ENCODE data around the gene THOC6. TPM values are rescaled to one million over a fixed set of nuclear protein-coding genes. Genes with fewer than 3 reads are reported as not detected.

The THOC6 gene
- total and polyA plus RNA-seq, 9 of the 15 experiments (the other 6 are each of a cell fraction or from before 2014, with no cell fraction given), result 2.5 to 65.4 (median 42.3) TPM

DNA sequence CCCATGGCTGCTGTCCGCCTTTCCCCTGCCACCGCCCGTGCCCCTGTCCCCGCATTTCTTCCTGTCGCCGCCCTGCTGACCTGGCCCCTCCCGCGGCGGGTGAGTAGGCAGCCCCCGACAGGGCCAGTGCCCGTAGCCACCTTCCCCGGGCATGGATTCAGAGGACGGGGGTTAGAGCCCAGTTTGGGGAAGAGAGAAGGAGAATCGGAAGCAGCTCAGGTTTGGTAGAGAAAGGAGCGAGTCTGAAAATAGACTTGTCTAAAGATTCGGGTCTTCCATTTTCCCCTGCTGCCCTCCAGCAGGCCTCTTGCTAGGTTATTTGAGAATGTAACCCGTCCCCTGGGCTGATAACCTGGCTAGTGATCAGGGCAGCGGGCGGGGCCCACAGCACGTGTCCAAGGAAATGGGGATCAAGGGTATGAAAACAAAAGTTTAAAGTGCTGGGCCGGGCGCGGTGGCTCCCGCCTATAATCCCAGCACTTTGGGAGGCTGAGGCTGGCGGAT is 19.0 kb upstream of the THOC6 start (continued):
- TF ChIP-seq YBX1 (IDR thresholded peaks at IDR 0.05) (no peak), HDAC1 (IDR thresholded peaks at IDR 0.05) (peak in 1 of 2 experiments; percentile 67; a peak in 2 of 4 replicates), EP400 (IDR thresholded peaks at IDR 0.05) (peak; percentile 49), CBX8 (IDR thresholded peaks at IDR 0.05; ENCODE audit: borderline replicate concordance, extremely low read depth, low read depth, low read length, poor library complexity, severe bottlenecking) (no peak), MYC (IDR thresholded peaks at IDR 0.05; ENCODE audit: low read depth, low read length) (peak; percentile 85), MYC (CRISPR knock-in tag; IDR thresholded peaks at IDR 0.05; ENCODE audit: borderline replicate concordance, low read depth) (no peak; the same call in 1 of the 2 replicates), ZNF12 (CRISPR knock-in tag; IDR thresholded peaks at IDR 0.05) (no peak)
- TF ChIP-seq, protein P1, sequence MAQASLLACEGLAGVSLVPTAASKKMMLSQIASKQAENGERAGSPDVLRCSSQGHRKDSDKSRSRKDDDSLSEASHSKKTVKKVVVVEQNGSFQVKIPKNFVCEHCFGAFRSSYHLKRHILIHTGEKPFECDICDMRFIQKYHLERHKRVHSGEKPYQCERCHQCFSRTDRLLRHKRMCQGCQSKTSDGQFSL (CRISPR knock-in tag; IDR thresholded peaks at IDR 0.05), result no peak
- TF ChIP-seq, protein P1 (tag; IDR thresholded peaks at IDR 0.05), result no peak
- TF ChIP-seq, protein P2, sequence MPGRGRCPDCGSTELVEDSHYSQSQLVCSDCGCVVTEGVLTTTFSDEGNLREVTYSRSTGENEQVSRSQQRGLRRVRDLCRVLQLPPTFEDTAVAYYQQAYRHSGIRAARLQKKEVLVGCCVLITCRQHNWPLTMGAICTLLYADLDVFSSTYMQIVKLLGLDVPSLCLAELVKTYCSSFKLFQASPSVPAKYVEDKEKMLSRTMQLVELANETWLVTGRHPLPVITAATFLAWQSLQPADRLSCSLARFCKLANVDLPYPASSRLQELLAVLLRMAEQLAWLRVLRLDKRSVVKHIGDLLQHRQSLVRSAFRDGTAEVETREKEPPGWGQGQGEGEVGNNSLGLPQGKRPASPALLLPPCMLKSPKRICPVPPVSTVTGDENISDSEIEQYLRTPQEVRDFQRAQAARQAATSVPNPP (IDR thresholded peaks at IDR 0.05; ENCODE audit: borderline replicate concordance, insufficient read depth, insufficient read length), result no peak
- TF ChIP-seq, protein P3, sequence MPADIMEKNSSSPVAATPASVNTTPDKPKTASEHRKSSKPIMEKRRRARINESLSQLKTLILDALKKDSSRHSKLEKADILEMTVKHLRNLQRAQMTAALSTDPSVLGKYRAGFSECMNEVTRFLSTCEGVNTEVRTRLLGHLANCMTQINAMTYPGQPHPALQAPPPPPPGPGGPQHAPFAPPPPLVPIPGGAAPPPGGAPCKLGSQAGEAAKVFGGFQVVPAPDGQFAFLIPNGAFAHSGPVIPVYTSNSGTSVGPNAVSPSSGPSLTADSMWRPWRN (IDR thresholded peaks at IDR 0.05; ENCODE audit: low read depth), result no peak
- TF ChIP-seq, protein P4, sequence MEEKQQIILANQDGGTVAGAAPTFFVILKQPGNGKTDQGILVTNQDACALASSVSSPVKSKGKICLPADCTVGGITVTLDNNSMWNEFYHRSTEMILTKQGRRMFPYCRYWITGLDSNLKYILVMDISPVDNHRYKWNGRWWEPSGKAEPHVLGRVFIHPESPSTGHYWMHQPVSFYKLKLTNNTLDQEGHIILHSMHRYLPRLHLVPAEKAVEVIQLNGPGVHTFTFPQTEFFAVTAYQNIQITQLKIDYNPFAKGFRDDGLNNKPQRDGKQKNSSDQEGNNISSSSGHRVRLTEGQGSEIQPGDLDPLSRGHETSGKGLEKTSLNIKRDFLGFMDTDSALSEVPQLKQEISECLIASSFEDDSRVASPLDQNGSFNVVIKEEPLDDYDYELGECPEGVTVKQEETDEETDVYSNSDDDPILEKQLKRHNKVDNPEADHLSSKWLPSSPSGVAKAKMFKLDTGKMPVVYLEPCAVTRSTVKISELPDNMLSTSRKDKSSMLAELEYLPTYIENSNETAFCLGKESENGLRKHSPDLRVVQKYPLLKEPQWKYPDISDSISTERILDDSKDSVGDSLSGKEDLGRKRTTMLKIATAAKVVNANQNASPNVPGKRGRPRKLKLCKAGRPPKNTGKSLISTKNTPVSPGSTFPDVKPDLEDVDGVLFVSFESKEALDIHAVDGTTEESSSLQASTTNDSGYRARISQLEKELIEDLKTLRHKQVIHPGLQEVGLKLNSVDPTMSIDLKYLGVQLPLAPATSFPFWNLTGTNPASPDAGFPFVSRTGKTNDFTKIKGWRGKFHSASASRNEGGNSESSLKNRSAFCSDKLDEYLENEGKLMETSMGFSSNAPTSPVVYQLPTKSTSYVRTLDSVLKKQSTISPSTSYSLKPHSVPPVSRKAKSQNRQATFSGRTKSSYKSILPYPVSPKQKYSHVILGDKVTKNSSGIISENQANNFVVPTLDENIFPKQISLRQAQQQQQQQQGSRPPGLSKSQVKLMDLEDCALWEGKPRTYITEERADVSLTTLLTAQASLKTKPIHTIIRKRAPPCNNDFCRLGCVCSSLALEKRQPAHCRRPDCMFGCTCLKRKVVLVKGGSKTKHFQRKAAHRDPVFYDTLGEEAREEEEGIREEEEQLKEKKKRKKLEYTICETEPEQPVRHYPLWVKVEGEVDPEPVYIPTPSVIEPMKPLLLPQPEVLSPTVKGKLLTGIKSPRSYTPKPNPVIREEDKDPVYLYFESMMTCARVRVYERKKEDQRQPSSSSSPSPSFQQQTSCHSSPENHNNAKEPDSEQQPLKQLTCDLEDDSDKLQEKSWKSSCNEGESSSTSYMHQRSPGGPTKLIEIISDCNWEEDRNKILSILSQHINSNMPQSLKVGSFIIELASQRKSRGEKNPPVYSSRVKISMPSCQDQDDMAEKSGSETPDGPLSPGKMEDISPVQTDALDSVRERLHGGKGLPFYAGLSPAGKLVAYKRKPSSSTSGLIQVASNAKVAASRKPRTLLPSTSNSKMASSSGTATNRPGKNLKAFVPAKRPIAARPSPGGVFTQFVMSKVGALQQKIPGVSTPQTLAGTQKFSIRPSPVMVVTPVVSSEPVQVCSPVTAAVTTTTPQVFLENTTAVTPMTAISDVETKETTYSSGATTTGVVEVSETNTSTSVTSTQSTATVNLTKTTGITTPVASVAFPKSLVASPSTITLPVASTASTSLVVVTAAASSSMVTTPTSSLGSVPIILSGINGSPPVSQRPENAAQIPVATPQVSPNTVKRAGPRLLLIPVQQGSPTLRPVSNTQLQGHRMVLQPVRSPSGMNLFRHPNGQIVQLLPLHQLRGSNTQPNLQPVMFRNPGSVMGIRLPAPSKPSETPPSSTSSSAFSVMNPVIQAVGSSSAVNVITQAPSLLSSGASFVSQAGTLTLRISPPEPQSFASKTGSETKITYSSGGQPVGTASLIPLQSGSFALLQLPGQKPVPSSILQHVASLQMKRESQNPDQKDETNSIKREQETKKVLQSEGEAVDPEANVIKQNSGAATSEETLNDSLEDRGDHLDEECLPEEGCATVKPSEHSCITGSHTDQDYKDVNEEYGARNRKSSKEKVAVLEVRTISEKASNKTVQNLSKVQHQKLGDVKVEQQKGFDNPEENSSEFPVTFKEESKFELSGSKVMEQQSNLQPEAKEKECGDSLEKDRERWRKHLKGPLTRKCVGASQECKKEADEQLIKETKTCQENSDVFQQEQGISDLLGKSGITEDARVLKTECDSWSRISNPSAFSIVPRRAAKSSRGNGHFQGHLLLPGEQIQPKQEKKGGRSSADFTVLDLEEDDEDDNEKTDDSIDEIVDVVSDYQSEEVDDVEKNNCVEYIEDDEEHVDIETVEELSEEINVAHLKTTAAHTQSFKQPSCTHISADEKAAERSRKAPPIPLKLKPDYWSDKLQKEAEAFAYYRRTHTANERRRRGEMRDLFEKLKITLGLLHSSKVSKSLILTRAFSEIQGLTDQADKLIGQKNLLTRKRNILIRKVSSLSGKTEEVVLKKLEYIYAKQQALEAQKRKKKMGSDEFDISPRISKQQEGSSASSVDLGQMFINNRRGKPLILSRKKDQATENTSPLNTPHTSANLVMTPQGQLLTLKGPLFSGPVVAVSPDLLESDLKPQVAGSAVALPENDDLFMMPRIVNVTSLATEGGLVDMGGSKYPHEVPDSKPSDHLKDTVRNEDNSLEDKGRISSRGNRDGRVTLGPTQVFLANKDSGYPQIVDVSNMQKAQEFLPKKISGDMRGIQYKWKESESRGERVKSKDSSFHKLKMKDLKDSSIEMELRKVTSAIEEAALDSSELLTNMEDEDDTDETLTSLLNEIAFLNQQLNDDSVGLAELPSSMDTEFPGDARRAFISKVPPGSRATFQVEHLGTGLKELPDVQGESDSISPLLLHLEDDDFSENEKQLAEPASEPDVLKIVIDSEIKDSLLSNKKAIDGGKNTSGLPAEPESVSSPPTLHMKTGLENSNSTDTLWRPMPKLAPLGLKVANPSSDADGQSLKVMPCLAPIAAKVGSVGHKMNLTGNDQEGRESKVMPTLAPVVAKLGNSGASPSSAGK (IDR thresholded peaks at IDR 0.05), result peak; percentile 71

Data from K562 (cell line).